HG03378 (cell line): Measurements from ENCODE around the gene FMNL2.
A peak's percentile ranks its signal among the peaks of the same experiment; 100 is the strongest.

Experiments
- ATAC-seq: cut with Tn5 transposase; IDR thresholded peaks from one replicate; pipeline ENCODE4 v1.9.1; 2021; ENCODE audit warnings: mild to moderate bottlenecking, moderate library complexity; ENCODE audit not compliant: unreplicated experiment

FMNL2 gene

GRCh38 chr2:152400607-152401214 is 65.7 kb downstream of the FMNL2 start:
- ATAC-seq: no peak

GRCh38 chr2:152402780-152403759 is 68.1 kb downstream of the FMNL2 start:
- ATAC-seq: no peak

DNA sequence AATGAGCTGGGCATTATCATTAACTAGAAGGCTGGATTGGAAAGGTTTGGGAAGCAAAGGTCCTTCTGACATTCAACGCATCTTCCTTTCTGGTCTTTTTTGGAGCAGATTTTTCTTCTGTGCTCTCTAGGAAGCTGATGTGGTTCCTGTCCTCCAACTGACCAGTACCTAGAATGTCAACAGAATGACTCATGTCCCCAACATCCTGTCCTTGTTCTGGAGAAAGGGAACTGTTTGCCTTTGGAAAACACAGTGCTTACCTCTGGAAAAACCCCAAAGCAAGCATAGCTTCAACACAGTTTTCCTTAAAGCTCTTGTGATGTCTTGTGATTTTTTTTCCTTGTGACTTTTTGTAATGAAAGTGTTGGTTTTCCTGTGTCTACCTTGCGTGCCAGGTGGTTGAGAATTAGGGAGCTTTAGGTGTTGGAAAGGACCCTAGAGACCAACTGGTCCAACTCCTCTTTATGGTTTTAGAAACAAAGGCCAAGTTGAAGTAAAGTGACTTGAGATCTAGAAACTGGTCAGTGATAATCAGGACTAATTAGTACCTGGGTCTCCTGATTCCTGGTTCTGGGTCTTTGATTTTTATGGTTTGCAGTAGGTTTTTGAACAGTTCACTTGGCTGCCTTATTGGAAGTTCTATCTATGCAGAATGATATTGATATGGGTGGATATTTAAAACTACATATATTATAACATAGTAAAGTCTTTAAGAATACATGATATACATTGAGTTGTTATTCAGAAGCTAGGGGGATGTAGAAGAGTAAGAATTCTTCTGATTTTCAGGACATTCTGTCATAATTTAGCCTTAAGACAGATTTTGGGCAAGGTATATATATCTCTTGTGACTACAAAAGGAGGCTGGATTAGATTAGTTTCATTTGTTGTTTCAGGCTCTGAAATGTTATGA is 70.5 kb downstream of the FMNL2 start:
- peak; percentile 7 for ATAC-seq

DNA sequence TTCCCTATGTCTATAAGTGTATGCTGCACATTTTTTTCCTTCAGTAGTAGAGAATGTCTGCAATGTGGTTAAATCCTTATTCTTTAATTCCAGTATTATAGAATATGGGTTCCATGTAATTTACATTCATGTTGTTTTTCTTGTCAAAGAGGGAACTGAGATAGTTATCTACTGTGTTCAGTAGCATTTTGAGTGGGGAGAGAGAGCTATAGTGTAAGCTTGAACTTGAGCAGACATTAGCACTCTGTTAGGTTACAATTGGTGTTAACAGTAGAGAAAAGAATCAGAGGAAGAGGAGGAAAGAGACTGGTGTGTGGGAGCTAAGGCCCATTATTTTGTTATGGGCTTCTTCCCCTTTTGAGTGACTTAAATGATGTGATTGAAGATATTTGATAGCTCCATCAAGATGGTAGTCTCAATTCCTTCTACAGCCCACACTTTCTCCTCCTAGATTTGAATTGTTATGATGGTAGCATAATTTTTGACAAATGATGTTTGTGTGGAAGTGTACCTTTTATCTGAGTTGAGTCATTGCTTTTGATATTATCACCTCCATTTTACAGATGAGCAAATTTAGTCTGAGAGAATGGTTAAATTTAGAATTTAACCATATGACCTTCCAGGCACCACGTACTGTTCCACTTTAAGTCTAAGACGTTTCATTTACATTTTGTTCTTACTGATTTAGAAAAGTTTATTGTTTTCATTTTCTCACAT is 71.3 kb downstream of the FMNL2 start:
- peak; percentile 52 for ATAC-seq

DNA sequence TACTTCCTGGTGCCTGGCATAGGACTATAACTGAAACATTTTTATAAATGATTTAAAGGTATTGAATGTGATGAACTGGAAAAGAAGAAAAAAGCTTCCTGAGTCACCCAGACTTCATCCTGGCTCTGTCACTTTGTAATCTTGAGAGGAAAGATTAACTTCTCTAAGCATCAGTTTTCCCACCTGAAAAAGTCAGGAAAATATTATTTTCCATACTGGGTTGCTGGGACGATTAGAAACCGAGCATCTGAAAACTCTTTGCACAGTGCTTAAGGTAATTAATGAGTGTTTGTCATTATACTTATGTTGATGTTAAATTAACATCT is 71.8 kb downstream of the FMNL2 start:
- ATAC-seq: no peak

DNA sequence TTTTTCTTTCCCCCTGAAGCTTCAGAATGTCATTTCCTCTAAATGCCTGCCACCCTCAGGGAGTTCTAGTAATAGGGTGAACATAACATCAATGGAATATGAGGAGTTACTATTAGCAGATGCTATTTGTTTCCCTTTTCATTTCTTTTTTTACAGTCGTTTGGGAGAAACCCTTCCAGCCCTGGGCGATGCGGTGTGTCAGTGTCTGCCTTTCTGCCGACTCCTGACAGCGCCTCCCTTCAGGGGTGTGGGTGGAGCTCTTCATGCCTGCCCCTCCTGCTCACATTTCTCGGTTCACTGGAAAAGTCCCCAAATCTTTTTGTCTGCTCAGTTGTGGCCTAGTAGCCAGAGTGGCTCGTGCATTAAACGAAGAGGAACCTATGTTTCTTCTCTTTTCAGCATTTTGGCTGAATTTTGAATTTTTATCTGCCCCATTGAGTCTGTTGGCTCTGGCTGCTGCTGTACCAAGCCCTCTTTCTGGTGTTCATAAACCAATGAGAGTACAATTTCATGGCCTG is 72.3 kb downstream of the FMNL2 start:
- peak; percentile 75 for ATAC-seq

GRCh38 chr2:152407806-152408205 is 72.8 kb downstream of the FMNL2 start:
- ATAC-seq: no peak

GRCh38 chr2:152408254-152408653 is 73.3 kb downstream of the FMNL2 start:
- ATAC-seq: no peak

DNA sequence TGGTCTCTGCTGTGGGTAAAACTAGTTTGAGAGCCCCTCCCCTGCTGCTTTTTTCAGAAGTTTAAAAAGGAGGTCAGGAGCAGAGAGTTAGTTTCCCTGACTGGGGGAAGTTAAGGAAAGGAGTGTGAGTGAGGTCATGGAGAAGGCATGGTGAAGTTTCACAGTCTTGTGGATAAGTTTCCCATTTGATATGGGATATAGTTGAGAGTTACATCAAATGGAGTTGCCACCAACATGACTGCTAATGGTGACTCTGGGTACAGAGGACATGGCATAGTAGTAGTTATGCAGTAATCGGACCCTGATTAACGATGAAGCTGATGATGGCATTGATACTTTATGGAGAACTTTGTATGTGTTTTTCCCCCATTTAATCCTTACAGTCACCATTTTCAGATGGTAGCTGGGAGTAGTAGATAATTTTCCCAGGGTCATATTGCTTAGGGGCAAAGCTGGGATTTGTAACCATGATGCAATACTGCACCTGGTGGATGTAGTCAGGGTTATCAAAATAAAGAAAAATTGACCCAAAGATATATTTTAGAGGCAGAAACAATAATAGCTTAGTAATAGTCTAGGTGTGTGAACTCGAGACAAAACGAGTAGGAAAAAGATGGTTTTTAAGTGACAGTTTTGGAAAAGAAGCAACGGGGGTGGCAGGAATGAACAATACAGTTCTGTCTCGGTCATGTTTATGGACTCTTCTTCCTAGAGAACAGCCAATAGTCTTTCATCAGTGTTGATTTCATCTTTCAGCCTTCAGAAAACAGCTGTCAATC is 74.6 kb downstream of the FMNL2 start:
- ATAC-seq: no peak

DNA sequence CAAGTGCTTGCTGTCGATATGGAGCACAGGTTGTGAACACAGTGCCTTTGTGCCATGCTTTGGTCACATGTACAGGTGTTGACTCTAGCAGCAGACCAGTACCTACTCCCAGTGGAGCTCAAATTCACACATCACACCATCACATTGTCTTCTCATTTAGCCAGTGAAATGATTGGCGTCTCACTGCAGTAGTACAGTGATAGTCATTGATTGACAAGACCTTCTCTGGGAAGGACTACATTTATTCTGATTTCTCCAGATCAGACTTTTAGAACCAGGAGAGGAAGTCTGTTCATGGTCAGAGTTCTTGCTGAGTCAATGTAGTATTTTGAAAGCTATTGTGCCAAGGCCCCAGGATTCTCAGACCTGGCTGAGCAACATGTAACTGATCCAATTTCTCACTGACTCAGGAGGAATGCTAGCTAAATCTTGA is 75.2 kb downstream of the FMNL2 start:
- no peak for ATAC-seq

GRCh38 chr2:152411154-152411553 is 76.2 kb downstream of the FMNL2 start:
- no peak for ATAC-seq

GRCh38 chr2:152413228-152414030 is 78.5 kb downstream of the FMNL2 start:
- ATAC-seq: no peak

DNA sequence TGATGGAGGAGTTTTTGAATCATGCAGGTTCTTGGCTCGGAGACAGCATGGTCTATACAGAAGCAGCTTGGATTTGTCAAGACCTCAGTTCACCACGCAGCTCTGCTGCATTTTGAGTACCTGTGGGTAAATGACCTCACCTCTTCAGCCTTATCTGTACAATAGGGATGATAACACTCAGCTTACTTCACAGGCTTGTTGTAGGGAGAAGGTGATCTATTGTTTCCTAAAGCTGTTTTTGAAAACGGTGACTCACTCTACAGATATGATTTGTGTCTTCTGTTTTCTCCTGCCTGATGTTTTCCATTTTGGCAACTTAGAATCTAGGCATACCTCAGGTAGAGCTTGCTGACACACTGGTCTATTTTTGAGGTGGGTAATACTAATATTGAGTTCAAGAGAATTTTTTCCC is 80.3 kb downstream of the FMNL2 start:
- no peak for ATAC-seq

GRCh38 chr2:152415796-152416195 is 80.8 kb downstream of the FMNL2 start:
- ATAC-seq: no peak

DNA sequence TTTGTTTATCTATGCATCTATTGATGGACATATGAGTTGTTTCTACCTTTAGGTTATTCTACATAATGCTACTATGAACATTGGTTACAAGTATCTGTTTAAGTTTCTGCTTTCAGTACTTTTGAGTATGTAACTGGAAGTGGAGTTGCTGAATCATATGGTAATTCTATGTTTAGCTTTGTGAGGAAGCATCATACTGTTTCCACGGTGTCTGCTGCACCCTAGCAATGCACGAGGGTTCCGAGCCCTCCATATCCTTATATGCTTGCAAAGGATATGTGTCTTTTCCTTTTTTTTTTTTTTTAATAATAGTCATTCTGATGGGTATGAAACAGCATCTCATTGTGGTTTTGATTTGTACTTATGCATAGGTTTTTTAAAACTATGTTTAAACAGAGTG is 83.7 kb downstream of the FMNL2 start:
- ATAC-seq: no peak

DNA sequence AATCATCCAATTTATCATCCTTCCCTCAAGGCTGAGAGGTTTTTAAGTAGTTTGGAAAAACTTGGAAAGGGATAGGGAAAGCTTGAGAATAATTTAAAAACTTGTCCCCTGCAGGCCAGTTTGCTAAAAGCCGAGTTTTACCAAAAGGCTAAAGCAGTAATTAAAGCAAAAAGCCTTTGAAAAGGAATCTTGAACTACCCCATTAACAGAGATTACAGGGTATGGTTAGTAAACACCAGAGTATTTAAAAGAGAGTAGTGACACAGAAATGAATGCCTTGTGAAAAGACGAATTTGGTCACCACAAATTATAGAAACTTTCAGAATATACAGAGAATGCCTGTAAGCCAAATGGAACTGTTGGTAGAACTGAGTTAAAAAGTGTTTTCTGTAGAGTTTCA is 85.0 kb downstream of the FMNL2 start:
- no peak for ATAC-seq

DNA sequence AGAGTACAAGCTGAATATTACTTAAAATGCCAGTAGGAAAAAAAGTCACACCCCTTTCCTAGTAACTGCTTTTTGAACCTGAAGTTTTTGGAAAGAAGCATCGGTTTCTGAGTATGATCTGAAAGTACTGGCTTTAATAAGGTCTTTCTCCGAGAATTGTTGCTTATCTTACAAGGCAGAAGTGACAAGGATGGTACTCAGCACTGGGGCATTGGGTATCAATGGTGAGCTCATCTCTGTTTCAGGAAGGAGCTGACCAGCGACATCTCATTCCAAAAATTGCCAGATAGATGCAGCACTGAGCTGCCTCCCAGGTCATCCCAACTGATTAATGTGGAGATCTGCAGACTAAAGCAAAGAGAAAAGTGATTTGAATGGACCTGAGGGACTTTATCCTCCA is 85.4 kb downstream of the FMNL2 start:
- ATAC-seq: no peak

DNA sequence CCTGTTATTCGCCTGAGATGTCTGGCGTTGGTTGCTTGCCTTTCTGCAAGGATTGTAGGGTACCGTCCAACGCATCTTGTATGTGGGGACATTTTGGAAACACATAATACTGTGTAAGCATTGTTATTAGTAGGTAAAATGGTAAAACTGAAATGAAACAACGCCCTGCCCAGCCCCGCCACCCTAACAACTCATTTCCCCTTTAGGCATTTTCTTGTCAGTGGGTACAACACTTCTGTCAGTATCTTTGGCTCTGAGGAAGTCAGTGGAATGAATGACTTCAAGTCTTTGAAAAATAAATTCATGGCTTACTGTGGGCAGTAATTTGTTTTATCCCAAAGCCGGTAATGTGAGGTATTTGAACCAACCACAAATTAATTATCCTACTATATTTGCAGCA is 86.0 kb downstream of the FMNL2 start:
- no peak for ATAC-seq
